Measurements from ENCODE around the gene AKAP13. TPM values are rescaled to one million over a fixed set of nuclear protein-coding genes. Genes with fewer than 3 reads are reported as not detected.

The AKAP13 gene
- total RNA-seq, 1 experiment from 2014 or later, result 47.3 TPM

DNA sequence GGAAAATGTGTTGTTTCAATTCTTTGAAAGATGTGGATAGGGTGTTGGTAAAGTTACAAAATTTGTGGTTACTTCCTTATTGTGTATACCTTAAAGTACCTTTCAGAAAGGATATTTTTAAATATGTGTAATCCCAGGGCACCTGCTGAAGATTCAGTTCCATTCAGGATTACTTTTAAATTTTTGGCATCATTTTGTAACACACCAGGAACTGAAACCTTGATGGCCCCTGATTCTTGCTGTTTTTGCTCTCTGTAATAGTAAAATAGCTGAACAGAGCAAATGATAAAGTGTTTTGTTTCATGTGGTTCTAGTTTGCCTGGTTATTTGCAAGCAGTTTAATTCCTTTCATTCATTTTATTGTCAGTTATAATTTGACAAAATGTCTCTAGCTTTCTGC lies 253.5 kb downstream of the AKAP13 start:
- no peaks in the 10 kb centered on the region for H3K23me2 ChIP-seq (ENCODE audit: insufficient read length, low read depth, low read length, poor library complexity, severe bottlenecking)
- Mint-ChIP-seq H3K4me3 (no peak overlapping the region), H3K4me1 (peaks cover 2 to 3% of the 10 kb centered on the region in 2 experiments; a peak in 3 of 4 replicates), H3K27me3 (ENCODE audit: low read depth) (no peaks in the 10 kb centered on the region), H3K36me3 (ENCODE audit: insufficient read depth in 1 of 3, low read depth in 3 of 3) (no peaks in the 10 kb centered on the region; a peak in 1 of 7 replicates), H3K27ac (no peak overlapping the region), H3K9me3 (no peaks in the 10 kb centered on the region)
- H3K9me3 ChIP-seq (ENCODE audit: control insufficient read depth, low read depth, low read length), result no peaks in the 10 kb centered on the region
- H2BK20ac ChIP-seq (ENCODE audit: low read depth, low read length, poor library complexity, severe bottlenecking), result no peak overlapping the region
- H3K4me1 ChIP-seq (ENCODE audit: insufficient read depth, low read length), result no peaks in the 10 kb centered on the region
- H2AFZ ChIP-seq (ENCODE audit: low read length), result no peak overlapping the region
- H3K56ac ChIP-seq (ENCODE audit: insufficient read length, low read depth, low read length), result no peak overlapping the region
- no peak overlapping the region for H3K18ac ChIP-seq (ENCODE audit: insufficient read length, low read depth, low read length)
- TF ChIP-seq, protein P1, sequence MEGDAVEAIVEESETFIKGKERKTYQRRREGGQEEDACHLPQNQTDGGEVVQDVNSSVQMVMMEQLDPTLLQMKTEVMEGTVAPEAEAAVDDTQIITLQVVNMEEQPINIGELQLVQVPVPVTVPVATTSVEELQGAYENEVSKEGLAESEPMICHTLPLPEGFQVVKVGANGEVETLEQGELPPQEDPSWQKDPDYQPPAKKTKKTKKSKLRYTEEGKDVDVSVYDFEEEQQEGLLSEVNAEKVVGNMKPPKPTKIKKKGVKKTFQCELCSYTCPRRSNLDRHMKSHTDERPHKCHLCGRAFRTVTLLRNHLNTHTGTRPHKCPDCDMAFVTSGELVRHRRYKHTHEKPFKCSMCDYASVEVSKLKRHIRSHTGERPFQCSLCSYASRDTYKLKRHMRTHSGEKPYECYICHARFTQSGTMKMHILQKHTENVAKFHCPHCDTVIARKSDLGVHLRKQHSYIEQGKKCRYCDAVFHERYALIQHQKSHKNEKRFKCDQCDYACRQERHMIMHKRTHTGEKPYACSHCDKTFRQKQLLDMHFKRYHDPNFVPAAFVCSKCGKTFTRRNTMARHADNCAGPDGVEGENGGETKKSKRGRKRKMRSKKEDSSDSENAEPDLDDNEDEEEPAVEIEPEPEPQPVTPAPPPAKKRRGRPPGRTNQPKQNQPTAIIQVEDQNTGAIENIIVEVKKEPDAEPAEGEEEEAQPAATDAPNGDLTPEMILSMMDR (conservative IDR thresholded peaks at IDR 0.05), result no peak
- no peak overlapping the region for H2BK5ac ChIP-seq (ENCODE audit: insufficient read length, low read length)
- H3K9ac ChIP-seq (ENCODE audit: extremely low read depth, insufficient read length, low read length), result no peak overlapping the region
- no peak overlapping the region for H2BK15ac ChIP-seq (ENCODE audit: low read depth, low read length)
- no peak overlapping the region for H2BK12ac ChIP-seq (ENCODE audit: insufficient read length, low read depth, low read length)
- H3K79me1 ChIP-seq (ENCODE audit: insufficient read depth, low read depth, low read length, poor library complexity, severe bottlenecking), result no peaks in the 10 kb centered on the region
- H2AK5ac ChIP-seq (ENCODE audit: insufficient read length, low read length), result no peak overlapping the region
- H4K5ac ChIP-seq (ENCODE audit: insufficient read length, low read depth, low read length), result no peak overlapping the region
- no peaks in the 10 kb centered on the region for H3K79me2 ChIP-seq (ENCODE audit: insufficient read depth, low read length)
- DNase-seq, result no peak
- no peaks in the 10 kb centered on the region for H4K20me1 ChIP-seq (ENCODE audit: control insufficient read depth, insufficient read depth, insufficient read length)
- H4K91ac ChIP-seq (ENCODE audit: insufficient read length, low read depth, low read length), result no peak overlapping the region
- no peaks in the 10 kb centered on the region for H3K27me3 ChIP-seq (ENCODE audit: insufficient read depth, low read length)
- no peak overlapping the region for H3K27ac ChIP-seq (ENCODE audit: insufficient read length, low read depth, low read length)
- no peak overlapping the region for H2BK120ac ChIP-seq (ENCODE audit: low read depth, low read length, poor library complexity, severe bottlenecking)
- H3T11ph ChIP-seq (ENCODE audit: low read length), result no peak overlapping the region
- no peak overlapping the region for H3K14ac ChIP-seq (ENCODE audit: insufficient read depth, low read length)
- no peak overlapping the region for H3K23ac ChIP-seq (ENCODE audit: insufficient read length, low read depth, low read length)
- no peak overlapping the region for H4K8ac ChIP-seq (replicated peaks; ENCODE audit: insufficient read length, low read depth, low read length)
- H3K4ac ChIP-seq (ENCODE audit: low read depth, low read length), result no peak overlapping the region
- no peak overlapping the region for H3K4me2 ChIP-seq (ENCODE audit: insufficient read depth, insufficient read length, low read length)
